HL-60/S4 treated with phorbol 12-myristate 13-acetate at 8.2 ng/mL for 4 days and 3 days (cell line): Measurements from ENCODE around the gene SLC6A11.

Source experiments
- in situ Hi-C: fragments of 300-500 bp; cut with MboI; formaldehyde crosslinking; loops from 2 replicates; pipeline ENCODE4 v1.15.0; 2022; ENCODE audit warnings: low sequenced_read_pairs

The SLC6A11 gene

DNA sequence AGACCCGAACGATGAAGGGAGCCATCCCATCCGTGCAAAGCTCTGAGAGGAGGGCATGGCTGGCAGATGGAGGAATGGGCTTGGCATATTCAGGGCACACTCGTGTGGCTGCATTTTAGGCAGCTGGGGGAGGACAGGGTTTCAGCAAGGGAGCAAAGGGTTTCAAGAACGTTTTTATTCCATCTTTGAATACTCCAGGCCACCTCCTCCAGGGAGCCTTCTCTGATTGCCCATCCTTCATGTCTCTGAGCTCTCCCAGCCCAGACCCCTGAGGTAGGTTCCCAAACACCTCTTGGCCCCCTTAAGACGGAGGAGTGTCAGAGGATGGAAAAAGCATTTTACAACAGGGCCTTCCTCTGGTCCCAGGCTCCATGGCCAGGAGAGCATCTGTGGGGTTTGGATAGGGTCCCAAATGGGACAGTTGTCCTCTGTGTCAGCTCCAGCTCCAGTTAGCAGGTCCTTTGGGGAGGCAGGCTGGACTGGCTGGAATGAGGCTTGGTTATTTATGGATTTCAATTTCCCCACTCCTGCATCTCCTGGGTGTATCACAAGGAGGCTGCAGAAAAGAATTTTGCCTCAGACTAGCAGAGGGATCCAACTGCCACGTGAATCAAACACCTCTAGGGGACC, 158.8 kb downstream of the SLC6A11 start:
- in situ Hi-C loops = no loop called here

DNA sequence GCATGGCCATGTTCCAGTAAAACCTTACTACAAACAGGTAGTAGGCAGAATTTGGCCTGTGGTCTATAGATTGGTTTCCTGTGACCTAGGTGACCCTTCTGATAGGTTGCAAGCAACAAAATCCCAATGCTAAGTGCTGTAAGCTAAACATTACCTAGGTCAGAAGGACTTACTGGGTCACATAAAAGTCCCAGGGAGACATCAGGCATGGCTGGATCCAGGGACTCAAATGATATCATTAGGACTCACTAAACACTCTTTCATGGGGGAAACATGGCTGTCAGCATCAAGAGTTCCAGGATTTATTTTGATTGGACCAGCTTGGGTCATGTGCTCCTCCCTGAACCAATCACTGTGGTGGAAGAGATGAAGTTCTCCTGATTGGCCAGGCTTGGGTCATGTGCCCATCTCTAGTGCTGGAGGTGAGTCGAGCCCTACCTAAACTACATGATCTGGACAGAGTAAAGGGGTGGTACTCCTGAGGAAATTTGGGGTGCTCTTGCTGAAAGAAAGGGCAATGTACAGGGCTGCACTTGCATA, 159.7 kb downstream of the SLC6A11 start:
- in situ Hi-C loops = no loop called here

DNA sequence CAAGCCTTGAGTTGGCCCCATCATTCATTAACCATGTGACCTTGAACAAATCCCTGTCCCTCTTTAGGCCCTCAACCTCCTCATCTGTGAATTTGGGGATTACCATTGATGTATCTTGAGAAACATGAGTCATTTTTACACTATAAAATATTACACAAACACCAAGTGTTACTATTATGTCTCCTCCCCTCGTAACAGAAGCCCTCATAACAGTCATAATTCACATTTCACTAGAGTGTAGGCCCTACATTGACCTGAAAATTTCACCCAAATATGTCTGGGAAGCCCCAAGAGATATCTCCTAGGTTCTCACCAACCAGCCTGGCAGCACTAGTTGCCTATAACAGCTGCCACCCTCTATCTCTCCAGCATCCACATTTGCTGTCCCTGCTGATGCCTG, 160.7 kb downstream of the SLC6A11 start:
- in situ Hi-C loops = no loop called here

DNA sequence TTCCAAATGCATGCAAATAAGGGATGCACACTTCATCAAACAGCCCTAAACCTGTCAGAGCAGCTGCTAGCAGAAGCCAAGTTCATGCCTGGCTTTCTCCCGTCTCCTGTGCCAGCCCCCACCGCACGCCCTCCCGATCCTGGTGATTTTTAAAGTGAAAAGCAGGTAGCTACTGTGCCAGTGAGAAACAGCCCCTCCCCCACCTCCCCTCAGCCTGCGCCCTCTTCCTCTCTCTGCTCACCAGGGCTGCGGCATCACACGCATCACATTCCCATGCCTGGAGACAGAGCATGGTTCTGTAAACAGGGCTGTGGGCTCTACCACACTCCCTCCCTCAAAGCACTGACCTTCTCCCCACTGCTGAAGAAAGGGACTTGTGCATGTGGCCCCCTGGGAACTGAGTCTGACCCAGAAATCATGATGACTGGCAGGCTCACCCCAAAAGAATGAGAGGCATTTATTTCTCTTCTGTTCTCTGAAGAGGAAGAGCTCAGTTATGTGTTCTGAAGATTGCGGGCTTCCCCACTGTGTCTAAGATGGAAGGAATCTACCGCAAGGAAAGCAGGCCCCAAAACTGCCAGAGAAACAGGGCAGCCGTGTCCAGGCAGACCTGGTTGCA, 162.0 kb downstream of the SLC6A11 start:
- in situ Hi-C loops = no loop called here

DNA sequence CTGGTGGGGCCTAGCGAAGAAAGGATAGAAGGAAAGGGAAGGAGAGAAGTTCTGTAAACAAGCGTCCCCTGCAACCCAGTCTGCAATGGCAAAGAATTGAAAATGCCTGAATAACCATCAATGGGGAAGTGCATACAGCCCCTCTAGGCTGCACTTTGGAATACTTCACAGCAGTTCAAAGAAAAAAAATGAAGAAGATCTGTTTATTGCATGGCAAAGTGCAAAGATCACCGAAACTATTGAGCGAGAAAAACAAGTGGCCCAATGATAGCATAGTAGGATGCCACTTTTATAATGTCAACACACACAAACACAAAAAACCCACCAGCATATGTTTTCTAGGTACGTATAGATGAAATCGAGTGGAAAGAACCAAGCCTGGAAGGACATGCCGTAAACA, 162.9 kb downstream of the SLC6A11 start:
- in situ Hi-C loops = no loop called here

DNA sequence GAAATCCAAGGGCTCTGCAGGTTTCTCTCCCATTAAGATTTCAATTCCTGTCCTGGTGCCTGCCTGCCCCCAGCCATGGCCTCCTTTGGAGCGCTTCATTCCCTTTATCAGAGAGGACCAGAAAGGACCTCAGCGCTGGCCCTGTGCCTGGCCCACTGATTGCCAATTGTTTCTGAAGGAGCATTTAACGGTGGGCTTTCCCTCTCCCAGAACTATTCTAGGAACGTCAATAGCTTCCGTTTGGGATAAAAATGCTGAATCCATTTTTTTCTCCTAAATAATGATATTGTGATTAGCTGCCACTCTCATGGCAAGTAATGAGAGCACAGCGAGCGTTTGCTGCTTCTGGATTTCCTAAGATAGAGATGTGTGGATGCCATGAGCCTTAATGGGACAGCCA, 164.3 kb downstream of the SLC6A11 start:
- in situ Hi-C loops = no loop called here

DNA sequence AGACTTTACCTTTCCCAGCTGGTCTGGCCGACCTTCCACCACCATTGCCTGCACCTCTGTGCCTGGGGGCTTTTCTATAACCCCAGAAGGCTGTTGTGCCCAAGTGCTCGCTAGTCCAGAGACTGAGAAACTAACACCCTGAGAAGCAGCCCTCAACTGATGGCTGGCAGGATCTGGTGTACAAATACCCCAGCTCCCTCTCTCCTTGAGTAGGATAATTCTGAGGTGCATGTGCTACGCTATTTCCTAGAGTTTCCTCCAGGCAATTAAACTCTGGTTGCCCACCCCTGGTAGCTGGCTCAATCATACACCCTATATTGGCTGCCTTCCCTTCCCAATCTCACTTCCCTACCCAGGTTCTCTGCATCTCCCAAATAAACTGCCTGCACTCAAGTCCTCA, 165.0 kb downstream of the SLC6A11 start:
- in situ Hi-C loops = no loop called here

DNA sequence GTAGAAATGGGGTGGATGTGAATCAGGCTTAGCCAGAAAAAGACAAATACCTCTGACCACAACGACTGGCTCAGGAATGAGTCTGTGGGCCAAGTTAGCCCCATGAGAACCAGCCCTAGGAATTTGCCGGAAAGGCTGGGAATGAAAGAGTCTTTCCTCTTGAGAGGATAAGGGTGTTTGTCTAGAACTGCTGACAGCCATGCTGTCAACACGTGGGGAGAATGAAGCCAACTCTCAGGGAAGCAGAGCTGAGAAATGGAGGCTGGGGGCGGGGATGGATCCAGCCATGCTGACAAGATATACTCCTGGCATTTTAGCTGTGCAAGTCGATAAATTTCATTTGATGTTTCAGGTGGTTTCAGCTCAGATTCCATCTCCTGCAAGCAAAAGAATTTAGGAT, 165.9 kb downstream of the SLC6A11 start:
- in situ Hi-C loops = no loop called here

DNA sequence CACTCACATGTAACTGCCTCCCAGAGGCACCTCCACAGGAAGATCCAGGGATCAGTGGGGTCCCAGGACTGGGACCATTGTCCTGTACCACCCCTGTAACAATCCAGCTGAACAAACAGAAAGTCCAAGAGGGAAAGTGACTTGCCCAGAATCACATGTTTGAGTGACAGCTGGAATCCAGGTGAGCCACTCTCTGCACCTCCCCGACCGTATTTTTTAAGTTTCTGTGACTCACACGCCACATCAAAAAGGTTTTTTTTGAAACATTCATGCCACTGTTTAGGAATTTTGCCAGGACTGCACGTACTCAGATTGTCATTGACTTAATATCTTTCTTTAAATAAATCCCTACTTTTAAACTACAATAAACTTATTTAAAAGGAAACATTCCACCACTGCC, 166.8 kb downstream of the SLC6A11 start:
- in situ Hi-C loops = no loop called here

DNA sequence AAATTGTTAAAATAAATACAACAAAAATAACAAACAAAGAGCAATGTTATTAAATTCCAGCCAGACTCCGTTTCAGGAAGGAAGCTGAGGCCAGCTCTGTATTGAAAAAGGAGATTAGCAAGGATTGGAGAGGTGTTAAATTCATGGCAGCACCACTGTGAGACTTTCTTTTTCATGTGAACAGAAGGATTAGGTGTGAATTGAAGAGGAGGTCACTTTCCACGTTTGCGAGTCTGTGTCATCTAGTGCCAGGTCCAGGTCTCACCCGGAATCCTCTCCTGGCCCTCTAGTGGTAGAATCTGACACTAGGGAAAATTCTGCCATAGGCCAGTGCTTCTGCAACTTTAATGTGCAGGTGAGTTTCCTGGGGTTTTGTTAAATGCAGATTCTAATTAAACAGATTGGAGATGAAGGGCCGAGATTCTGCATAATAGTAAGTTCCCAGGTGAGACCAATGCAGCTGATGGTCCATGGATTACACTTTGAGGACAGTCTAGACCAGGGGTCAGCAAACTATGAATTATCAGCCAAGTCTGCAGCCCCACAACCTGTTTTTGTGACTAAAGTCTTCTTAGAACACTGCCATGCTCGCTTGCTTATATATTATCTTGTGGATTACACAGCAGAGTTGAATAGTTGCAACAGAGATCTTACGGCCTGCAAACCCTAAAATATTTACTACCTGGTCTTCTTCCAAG, 167.3 kb downstream of the SLC6A11 start:
- in situ Hi-C loops = no loop called here

DNA sequence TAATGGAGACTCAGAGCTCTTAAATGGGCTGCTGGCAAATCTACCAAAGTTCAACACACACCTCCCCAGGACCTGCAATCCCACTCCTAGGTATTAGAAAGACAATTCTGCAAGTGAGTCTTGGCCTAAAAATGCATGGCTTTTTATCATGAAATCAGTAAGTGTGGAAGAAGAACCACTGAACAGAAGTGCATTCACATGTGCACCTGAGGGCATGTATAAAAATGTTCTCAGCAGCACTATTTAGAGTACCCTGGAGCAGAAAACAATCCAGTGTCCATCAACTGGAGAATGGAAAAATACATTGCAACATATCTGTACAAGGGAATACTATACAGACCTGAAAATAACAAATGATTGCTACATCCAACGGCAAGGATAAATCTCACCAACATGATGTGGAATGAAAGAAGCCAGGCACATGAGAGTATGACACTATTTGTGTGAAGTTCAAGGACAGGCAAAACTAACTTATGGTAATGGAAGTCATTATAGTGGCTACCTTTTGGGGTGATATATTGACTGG, 168.4 kb downstream of the SLC6A11 start:
- in situ Hi-C loops = no loop called here

DNA sequence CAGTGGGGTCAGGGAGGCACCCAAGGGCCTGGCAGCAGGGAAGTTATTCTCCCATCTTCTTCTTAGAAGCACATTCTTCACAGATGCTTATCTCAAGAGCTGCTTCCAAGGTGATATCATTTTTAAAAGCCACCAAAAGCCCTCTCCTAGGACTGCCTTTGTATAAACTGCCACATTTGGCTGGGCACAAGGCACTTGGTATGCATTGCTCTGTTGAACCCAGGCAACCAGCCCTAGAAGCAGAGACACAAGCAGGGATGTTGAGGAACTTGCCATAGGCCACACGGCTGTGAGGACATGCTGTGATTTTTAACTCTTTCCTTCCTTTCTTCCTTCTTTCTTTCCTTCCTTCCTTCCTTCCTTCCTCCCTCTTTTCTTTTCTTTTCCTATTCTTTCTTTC, 169.2 kb downstream of the SLC6A11 start:
- in situ Hi-C loops = no loop called here

DNA sequence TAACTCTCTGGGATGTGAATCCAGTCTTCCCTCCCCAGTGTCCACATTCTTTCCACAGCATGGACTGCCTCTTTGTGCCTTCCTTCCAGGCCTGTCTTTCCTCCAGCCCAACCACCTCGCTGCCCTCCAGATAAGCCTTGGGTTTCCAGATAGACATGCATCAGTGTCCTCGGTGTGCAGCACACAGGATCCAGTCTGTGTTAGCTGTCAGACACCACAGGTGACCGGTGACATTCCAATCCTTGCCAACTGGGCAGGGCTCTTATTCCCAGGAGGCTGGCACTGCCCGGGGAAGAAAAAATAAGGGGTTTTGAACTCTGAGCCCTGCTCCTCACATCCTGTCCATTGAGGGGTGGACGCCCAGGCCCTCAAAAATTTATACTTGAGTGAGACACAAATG, 170.6 kb downstream of the SLC6A11 start:
- in situ Hi-C loops = no loop called here

DNA sequence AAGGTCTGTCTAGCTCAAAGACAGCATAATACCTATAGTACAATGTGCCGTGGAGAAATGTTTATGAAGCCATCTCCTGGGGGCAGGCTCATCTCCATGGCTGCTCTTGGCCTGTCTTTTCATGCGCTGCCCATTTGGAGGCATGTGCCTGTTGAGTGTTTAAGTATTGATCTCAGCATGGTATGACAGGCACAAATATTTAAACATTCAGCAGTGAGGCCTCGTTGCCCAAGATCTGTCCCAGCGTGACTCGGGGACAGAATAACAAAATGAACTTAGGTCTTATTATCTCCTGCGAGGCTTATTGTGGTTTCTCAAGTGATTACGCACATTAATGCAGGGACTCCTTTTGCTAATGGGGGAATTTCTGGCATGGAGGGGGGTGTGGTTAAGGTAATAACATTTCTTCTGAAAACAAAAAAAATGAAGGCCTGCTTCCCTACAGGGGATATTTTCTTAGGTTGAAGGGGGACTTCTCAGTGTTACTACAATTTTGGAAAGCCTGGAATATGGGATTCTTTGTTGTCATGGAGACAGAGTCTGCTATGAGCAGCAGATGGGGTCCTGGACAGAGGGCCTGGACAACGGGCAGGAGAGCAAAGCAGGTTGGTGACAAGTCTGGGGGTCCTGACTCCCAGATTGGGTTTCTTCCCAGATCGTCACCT, 172.1 kb downstream of the SLC6A11 start:
- in situ Hi-C loops = no loop called here

DNA sequence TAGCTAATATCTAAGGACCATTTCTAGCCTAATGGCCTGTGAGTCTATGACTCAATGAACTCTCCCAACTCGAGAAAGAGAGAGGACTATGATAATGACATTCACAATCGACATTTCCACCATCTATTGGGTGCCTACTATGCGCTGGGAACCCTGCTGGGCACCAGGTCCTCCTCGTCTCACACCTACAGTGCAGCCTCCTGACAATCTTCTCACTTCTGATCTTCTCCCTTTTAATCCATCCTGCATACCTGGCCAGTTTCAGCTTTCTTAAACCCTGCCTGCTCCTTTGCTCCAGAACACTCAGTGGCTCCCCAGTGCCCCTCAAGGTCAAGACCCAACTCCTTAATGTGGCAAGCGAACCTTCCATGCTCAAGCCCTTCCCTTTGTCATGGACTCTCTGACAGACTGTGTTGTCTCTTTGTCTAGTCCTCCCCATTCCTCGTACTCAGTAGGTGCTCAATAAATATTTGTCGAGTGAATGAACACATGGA, 173.0 kb downstream of the SLC6A11 start:
- in situ Hi-C loops = no loop called here
